GM19455 (cell line): Measurements from ENCODE around the gene PIP5K1B.

Experiments used
- ATAC-seq: cut with Tn5 transposase; IDR thresholded peaks from one replicate; pipeline ENCODE4 v1.9.1; 2021; ENCODE audit not compliant: unreplicated experiment

Gene PIP5K1B

DNA sequence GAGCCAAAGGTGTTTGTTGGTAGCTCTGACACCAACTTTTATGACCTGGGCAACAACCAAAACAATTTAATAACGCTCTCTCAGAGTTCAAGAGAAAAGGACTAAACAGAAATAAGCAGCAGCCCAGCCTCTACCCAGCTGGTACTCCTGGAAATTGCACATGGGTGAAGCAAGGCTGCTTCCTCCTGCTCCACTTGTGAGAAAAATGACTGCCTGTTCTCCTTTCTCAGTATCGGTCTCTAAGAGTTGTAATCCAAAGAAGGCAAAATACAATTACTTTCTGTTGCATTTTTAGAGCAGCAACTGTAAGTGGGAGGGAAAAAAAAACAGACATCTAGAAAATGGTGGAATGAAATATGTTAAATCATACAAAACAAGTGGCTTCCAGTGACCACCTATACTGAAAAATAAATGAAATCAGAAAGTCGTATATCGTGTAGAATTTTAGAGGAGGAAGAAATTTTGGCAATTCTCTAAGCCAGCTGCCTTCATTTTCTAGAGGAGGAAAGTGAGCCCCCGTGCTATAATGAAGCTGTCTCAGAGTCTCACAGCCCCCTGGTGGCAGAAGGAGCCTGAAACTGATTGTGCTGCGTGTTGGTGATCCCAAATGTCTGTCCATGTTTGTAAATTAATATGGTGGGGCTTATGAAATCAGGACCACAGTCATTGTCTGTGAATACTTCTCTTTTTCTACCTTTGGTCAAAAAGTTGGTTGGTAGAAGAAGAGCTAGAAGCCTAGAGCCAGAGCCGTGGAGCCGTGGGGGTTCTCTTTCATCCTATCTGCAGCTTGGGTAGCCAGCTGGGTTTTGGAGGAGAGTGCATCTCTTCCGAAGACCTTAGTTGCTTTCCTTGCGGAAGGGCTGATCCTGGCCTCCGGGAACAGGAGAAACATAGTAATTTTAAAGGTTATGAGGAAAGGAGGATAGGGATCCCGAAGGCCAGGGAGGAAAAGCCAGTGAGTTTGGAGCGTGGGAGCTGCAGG lies 139.9 kb downstream of the PIP5K1B start:
- ATAC-seq = peak; percentile 62

- ATAC-seq = peak; percentile 60
These were observed 142.7 kb downstream of the PIP5K1B start for GRCh38 chr9:68847765-68848164.

- no peak for ATAC-seq
These were observed 146.6 kb downstream of the PIP5K1B start for GRCh38 chr9:68851657-68852056.

DNA sequence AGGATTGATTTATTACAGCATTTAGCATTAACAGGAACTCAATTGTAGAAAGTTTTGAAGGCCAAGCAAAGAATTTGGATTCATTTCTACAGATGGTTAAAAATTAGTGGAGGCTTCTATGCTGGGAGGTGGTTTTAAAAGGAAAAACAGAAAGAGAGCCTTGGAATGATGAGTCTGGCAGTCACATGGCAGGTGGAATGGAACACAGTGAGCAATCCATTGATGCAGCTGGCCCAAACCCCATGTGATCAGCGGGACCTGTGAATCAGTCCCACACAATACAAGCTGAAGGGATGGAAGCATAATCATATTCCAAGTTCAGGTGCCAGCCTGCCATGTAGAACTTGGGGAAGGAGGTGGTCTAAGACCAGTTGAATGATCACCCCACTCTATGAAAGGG lies 147.9 kb downstream of the PIP5K1B start:
- no peak for ATAC-seq

GRCh38 chr9:68859347-68859746 lies 154.3 kb downstream of the PIP5K1B start:
- ATAC-seq = no peak

GRCh38 chr9:68860419-68860818 lies 155.4 kb downstream of the PIP5K1B start:
- no peak for ATAC-seq

- no peak for ATAC-seq
These were observed 156.4 kb downstream of the PIP5K1B start for GRCh38 chr9:68861436-68861835.

DNA sequence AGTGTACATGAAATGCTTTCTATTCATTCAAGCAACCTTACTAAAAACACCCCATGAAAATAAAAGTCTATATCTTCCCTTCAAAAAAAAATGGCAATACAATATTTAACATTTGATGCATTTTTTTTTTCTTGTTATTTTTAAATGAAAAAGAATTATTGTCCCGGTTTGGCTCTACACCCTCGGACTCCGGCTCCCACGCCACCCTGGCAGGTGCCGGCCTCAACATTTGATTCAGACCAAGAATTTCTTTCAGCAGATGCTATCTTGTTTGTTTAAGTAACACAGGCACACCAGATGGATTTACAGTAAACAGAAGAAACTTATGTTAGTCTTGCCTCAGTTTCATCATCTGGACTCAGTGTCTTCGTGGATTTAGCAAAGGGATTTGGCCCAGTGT lies 162.0 kb downstream of the PIP5K1B start:
- no peak for ATAC-seq

DNA sequence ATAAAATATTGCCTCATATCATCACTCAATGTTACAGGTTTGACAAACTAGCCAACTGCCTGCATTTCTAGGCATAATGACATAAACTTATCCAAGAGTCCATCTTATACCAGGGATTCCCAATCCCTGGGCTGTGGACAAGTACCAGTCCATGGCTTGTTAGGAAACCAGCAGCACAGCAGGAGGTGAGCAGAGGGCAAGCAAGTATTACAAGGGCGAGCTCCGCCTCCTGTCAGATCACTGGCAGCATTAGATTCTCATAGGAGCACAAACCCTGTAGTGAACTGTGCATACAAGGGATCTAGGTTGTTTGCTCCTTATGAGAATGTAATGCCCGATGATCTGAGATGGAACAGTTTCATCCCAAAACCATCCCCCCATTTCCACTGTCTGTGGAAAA lies 164.0 kb downstream of the PIP5K1B start:
- no peak for ATAC-seq

DNA sequence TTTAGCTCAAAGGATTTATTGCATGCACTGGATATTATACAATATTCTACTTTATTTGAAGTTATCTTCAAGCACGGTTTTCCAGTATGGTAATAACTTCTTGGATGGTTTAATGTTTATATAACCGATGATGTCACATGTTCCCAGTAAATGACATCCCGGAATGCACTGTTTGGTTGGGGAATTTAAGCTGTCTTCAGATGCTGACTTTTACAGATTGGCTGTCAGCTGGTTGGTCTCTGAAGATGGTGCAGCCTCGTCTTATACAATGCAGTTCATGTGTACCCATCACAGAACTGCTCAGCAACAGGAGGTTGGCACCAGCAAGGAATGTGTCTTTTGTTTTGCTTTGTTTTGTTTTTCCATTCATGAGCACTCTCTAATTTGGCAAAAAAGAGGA lies 165.0 kb downstream of the PIP5K1B start:
- no peak for ATAC-seq

DNA sequence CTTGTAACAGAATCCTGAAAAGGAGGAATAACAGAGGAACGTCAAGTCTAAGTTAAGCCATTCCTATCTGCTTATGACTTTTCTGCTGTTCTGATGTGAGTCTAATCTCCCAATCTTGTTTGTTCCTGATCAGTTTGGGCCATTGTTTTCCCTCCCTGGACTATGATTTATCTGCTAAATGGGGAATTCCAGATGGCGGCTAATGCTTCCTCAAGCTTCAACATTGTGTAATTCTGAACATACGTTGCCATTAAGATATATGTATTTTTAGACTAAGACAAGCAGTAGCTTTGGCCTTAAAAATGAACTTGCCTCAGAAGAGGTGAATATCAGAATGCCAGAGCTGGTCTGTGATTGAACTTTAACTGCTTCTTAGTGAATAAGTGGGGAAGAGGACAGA lies 166.2 kb downstream of the PIP5K1B start:
- no peak for ATAC-seq

GRCh38 chr9:68872026-68872501 lies 167.0 kb downstream of the PIP5K1B start:
- no peak for ATAC-seq

GRCh38 chr9:68873179-68873578 lies 168.1 kb downstream of the PIP5K1B start:
- no peak for ATAC-seq

DNA sequence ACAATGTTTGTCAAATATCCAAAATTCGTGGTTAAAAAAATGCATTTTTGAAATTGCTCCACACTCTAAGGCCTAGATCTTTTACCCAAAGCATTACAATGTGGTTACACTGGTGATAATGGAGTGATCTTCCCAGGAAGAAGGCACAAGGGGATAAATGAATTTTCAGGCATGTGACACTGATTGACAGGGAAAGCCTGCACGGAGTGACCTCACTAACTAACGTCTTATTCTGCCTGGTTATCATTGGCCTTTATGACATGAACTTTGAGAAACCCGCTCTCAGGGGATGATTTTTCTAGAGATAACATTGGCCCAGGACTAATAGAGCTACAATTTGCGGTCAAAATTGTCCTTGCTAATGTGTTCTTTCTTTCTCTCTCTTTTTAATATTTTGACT lies 171.2 kb downstream of the PIP5K1B start:
- no peak for ATAC-seq

- ATAC-seq = no peak
These were observed 171.6 kb downstream of the PIP5K1B start for GRCh38 chr9:68876681-68877080.

DNA sequence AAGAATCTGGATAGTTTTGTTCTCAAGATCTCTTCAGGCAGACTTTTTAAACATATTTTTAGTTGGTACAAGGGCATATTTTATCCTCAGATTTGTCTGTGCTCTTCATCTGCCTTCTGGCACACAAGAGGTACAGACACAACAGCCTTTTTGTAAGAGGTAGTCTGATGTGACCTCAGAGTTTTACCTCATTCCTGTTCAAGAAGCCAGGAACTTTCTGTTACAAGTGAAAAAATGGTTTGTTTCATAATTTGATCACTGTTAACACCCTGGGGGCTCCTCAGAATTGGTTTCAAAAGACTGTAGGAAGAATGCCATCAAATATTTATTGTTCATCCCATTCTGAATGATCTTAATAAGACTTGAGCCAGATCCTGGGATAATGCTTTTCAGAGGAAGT lies 172.2 kb downstream of the PIP5K1B start:
- no peak for ATAC-seq

DNA sequence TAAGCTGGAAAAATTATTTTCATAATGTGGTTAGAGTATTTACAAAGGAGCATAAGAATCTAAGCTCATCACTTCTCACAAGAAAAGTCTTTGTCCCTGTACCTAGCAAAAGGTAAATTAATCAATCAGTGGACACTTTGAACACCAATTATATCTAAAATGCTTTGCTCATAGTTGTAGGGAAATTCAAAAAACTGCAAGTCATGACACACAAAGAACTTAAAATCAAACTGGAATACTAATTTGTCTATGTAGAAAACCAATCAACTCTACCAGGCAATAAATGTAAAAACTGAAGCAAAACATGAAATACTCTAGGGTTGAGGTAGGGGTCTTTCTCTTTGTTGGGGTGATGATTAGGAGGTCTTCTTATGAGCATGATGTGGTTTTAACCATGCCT lies 173.4 kb downstream of the PIP5K1B start:
- ATAC-seq = no peak

- ATAC-seq = no peak
These were observed 178.2 kb downstream of the PIP5K1B start for GRCh38 chr9:68883224-68883623.

GRCh38 chr9:68887232-68887631 lies 182.2 kb downstream of the PIP5K1B start:
- ATAC-seq = no peak

- ATAC-seq = no peak
These were observed 189.5 kb downstream of the PIP5K1B start for GRCh38 chr9:68894502-68894901.

DNA sequence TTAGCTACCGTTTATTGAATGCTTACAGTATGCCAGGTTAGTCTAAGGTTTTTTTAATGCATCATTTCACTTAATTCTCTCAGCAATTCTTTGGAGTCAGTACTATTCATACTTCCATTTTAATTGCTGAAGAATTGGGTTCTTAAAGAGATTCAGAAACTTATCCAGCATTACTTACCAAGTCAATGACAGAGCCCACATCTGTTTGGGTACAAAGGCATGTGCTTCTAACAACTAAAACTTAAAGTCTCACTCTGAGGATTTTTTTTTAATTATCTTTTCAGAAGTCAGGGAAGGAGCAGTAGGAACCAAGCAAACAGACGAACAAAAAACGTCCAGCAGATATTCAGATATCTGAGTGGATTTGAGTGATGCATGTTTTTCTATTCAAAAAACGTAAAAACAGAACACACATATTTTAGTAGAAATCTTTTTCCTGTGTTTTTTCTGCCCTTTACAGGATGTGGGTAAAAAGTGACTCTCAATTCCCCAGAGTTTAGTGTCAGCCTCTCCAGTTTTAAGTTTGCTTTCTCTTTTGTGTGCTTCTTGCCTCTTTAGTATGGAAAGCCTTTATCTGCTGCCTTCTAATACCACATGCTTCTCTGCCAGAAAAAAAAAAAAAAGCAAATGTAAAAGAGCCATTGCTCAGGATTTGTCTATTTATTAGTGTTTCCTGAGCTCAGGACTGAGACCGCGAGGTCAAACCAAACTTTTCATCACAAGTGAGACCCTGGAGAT lies 190.9 kb downstream of the PIP5K1B start:
- ATAC-seq = peak; percentile 87

GRCh38 chr9:68896486-68896885 lies 191.4 kb downstream of the PIP5K1B start:
- peak; percentile 13 for ATAC-seq
